Thyroid gland (tissue), 4 donors: ENCODE results near the gene CXXC1.

Experiments used
- CTCF ChIP-seq, 6 experiments: fragments of 200-600 bp in 3 of 6; fragments of 450-650 bp in 3 of 6; sonication (generic) in 3 of 6; IDR thresholded peaks; one replicate each; pipeline ENCODE4 v1.5.1; 2016 to 2019; ENCODE audit warnings: antibody characterized with exemption in 6 of 6, mild to moderate bottlenecking in 2 of 6, inconsistent platforms in 1 of 6, moderate library complexity in 1 of 6
- POLR2A ChIP-seq, 2 donors: fragments of 450-650 bp; IDR thresholded peaks; one replicate each; pipeline ENCODE4 v1.6.1; 2017; ENCODE audit warnings: antibody characterized with exemption in 2 of 2, mild to moderate bottlenecking in 2 of 2, moderate library complexity in 1 of 2

- TF ChIP-seq CTCF (IDR thresholded peaks at IDR 0.05) (no peak), POLR2A (IDR thresholded peaks at IDR 0.05) (no peak)
Measured at GRCh38 chr18:50250935-50251334, 36.6 kb downstream of the CXXC1 start.
